ENCODE data around the gene KRT85.

The KRT85 gene

GRCh38 chr12:52321418-52321817 lies 45.9 kb downstream of the KRT85 start:
- no peak for DNase-seq

DNA sequence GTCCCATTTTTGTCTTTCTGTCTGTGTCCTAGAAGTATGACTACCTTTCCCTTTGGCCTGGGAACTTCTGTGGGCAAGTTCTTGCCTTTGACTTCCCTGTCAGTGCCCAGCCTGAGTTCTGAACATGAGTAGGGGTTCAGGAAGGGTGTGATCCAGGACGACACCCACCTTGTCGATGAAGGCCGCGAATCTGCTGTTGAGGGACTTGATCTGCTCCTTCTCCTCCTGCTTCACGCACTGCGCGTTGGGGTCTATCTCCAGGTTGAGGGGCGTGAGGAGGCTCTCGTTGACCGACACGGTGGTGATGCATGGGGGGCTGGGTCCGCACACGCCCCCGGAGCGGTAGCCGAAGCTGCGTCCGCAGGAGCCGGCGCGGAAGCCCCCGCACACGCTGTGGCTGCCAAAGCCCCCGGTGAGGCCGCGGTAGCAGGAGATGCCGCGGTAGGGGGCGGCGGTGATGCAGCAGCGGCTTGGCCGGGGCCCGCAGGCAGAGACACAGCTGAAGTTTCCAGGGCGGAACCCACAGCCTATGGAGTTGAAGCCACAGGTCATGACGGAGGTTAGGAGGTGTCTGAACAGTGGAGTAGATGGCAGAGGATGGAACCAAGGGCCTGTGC lies 46.4 kb downstream of the KRT85 start, which contains the start of gene KRT83:
KRT83 (minus strand) TSS at position 615 of the 617 bp plus-strand sequence; CDS start at position 552, 63 bp downstream.
- DNase-seq, result no peak

DNA sequence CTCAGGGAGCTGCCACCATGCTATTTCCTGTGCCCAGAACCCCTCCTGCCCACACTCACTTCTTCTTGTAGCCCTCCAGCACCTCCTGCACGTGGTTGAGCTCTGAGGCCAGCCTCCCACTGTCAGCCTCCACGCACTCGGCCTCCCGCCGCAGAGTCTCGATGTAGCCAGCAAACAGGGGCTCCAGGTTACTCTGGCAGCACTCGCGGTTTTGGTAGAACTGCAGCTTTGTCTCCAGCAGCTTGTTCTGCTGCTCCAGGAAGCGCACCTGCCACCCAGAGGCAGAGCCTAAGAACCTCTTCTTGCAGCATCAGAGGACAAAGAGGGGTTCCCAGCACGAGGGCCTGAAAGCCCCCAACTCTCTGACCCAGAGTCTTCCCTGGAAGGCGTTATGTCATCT lies 48.2 kb downstream of the KRT85 start:
- no peak for DNase-seq

- DNase-seq, result no peak
These were observed 48.9 kb downstream of the KRT85 start for GRCh38 chr12:52318241-52318990.

DNA sequence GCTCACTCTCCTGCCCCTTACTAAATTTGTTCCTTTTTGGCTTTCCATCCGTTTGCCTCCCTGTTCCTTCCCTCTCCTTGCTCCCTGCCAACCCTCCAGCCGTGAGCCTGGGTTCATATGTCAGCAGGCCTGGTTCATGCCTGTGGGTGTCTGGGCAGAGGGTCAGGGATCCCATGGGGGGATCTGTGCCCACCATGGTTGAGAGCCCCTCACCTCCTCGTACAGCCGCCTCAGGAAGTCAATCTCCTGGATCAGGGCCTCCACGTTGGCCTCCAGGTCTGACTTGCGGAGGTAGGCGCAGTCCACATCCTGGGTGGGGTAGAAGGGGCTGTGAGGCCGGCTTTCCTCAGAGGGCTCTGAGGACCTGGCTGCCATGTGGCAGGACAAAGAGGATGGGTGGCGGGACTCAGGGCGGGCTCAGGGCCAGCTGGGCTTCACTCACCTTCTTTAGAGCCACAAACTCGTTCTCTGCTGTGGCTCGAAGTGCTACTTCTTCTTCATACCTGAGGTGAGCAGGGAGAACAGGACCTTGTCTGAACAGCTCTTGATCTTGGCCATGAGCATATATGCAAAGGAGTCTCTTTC lies 49.7 kb downstream of the KRT85 start:
- DNase-seq, result no peak

DNA sequence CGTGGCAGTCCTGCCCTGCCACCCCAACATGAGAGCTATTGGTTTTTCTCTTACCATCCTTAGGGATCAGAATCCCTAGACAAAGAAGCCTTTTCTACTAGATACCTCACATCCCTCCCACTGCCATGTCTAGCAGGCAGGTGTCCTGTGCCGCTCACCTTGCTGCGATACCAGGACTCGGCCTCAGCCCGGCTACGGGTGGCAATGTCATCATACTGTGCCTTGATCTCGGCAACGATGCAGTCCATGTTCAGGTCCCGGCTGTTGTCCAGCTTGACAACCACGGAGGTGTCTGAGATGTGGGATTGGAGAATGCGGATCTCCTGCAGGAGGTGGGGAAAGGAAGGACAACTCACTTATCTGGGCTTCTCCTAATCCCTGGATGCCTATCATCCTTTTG lies 50.6 kb downstream of the KRT85 start:
- no peak for DNase-seq

DNA sequence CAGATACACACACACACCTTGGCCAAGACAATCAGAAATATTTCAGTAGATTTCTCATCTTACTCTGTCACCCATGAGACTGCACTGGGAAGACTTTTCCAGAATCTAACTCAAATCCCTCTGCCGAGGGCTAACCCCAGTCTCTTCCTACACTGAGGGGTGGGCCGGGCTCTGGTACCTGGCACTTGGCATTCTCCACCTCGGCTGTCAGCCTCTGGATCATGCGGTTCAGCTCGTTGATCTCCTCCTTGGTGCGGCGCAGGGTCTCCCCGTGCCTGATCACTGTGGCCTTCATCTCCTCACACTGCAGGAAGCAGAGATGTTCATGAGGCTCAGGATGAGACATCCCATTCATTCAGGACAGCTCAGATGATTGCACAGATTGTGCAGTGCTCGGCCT lies 51.0 kb downstream of the KRT85 start:
- no peak for DNase-seq

DNA sequence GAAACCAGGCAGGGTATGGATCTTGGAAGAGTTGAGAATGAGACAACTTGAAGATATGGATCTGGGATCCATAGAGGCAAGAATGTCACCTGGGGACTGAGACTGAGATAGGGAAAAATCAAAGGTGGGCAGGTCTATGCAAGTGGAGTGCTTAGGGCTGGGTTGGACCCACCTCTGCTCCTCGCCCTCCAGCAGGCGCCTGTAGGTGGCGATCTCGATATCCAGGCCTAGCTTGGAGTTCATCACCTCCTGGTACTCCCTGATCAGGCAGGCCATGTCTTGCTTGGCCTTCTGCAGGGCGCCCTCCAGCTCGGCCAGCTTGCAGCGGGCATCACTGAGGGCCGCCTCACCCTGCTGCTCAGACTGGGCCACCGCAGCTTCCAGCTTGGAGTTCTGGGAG lies 51.6 kb downstream of the KRT85 start:
- peak; percentile 31 for DNase-seq

DNA sequence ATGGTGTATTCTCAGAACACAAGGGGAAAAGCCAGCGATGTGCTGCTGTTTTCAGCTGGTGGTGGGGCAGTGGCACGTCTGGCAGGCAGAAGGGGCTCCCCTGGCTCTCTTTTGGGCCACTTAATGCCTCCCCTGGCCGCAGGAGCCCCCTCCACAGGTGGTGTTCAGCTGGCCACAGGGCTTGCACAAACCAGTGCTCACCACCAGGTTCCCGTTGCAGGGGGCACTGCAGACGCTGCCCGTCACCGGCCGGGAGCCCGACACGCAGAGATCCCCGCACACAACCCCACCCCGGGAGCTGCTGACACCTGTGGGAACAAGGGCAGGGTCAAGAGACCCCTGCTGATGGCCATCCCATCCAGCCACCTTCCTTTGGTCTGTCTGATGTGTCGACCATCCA lies 52.8 kb downstream of the KRT85 start:
- no peak for DNase-seq

DNA sequence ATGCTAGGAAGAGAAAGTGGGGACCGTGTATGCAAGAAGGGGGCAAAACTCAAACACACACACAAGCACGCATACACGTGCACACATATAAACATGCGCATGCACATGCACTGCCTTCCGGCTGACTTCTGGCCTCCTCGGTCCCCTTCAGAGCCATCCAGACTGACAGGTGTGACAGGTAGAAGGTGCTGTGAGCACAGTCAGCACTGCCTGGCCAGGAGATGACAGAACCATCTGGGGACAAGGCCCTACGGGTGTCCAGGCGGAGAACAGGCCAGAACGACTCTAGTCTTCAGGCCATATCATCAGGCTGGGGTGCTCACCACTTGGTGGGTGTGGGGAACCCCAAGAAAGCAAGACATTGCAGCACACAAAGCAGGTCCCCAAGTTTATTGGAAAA lies 53.4 kb downstream of the KRT85 start:
- no peak for DNase-seq

GRCh38 chr12:52313461-52313860 lies 53.8 kb downstream of the KRT85 start:
- DNase-seq, result no peak

- DNase-seq, result no peak
These were observed 55.2 kb downstream of the KRT85 start for GRCh38 chr12:52312086-52312485.

- DNase-seq, result no peak
These were observed 56.0 kb downstream of the KRT85 start for GRCh38 chr12:52311285-52311648.

DNA sequence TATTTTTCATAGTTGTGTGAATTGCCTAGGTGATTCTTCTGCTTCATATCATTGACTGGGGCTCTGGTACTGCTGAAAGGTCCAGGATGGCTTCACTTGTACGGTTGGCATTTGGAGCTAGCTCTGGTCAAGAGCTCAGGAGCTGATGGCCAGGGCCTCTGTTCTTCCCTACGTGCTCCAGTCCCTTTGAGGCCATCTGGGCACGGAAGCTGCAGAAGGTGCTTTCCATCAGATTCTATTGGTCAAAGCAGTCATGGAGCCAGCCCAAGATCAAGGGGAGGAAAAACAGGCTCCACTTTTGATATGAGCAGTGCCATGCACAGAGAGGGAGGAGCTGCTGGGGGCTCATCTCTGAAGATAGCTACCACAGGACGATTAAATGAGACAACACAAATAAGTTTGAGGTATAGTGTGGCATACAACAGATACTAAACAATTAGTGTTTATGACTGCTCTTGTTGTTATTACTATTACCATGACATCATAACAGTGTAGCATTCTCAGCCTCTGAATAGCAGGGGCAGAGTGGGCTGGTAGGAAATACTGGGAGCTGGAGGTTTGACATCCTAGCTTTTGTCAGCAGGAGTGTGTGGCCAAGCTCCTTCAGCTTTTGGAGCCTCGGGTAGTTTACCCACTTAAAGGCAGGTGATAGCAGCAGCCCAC lies 56.5 kb downstream of the KRT85 start:
- no peak for DNase-seq
